ENCODE data around the gene OBP2A. TPM values are rescaled to one million over a fixed set of nuclear protein-coding genes. Genes with fewer than 3 reads are reported as not detected.

Gene OBP2A
- polyA plus RNA-seq, 1 experiment = not detected

GRCh38 chr9:135587658-135588057, 41.7 kb downstream of the OBP2A start:
- DNase-seq (ENCODE audit: low read depth, low spot score) = no peak
- ChIA-PET CTCF (interaction anchor here (1.2 kb wide), 1 partner anchor 15 kb away, joined by 3 read pairs; no protein-coding TSS in a partner anchor), POLR2A (no interaction called here)
- Histone ChIP-seq H3K27me3 (ENCODE audit: control insufficient read depth, insufficient read depth, low read length) (peaks cover 3% of the 10 kb centered on the region), H3K9me3 (ENCODE audit: control insufficient read depth, insufficient read depth, low read length) (peaks cover 12% of the 10 kb centered on the region; the same call in 1 of the 2 replicates), H3K27ac (ENCODE audit: low read depth, low read length) (no peak overlapping the region), H3K4me3 (ENCODE audit: low read depth, low read length) (no peak overlapping the region)
- TF ChIP-seq CTCF (IDR thresholded peaks at IDR 0.05; ENCODE audit: low read depth, low read length) = no peak

- TF ChIP-seq CTCF (IDR thresholded peaks at IDR 0.05; ENCODE audit: low read depth, low read length) = no peak
- no peak for DNase-seq (ENCODE audit: low read depth, low spot score)
- no peak overlapping the region for H3K27ac ChIP-seq (ENCODE audit: low read depth, low read length)
- no peak overlapping the region for H3K4me3 ChIP-seq (ENCODE audit: low read depth, low read length)
- peaks cover 3% of the 10 kb centered on the region for H3K27me3 ChIP-seq (ENCODE audit: control insufficient read depth, insufficient read depth, low read length)
- H3K9me3 ChIP-seq (ENCODE audit: control insufficient read depth, insufficient read depth, low read length) = peaks cover 7% of the 10 kb centered on the region; the same call in 1 of the 2 replicates
- ChIA-PET CTCF (interaction anchor here (1.2 kb wide), 1 partner anchor 14 kb away, joined by 3 read pairs; no protein-coding TSS in a partner anchor), POLR2A (no interaction called here)
Observed at GRCh38 chr9:135588371-135588770, 42.4 kb downstream of the OBP2A start.

GRCh38 chr9:135588886-135589595, 43.1 kb downstream of the OBP2A start:
- peaks cover 3% of the 10 kb centered on the region; the same call in 1 of the 2 replicates for H3K9me3 ChIP-seq (ENCODE audit: control insufficient read depth, insufficient read depth, low read length)
- DNase-seq (ENCODE audit: low read depth, low spot score) = no peak
- H3K27me3 ChIP-seq (ENCODE audit: control insufficient read depth, insufficient read depth, low read length) = peaks cover 3% of the 10 kb centered on the region
- no peak overlapping the region for H3K27ac ChIP-seq (ENCODE audit: low read depth, low read length)
- TF ChIP-seq CTCF (IDR thresholded peaks at IDR 0.05; ENCODE audit: low read depth, low read length) = no peak
- ChIA-PET POLR2A (no interaction called here), CTCF (interaction anchor here (1.8 kb wide), 1 partner anchor 14 kb away, joined by 6 read pairs; no protein-coding TSS in a partner anchor)
- no peak overlapping the region for H3K4me3 ChIP-seq (ENCODE audit: low read depth, low read length)

GRCh38 chr9:135589596-135590485, 43.9 kb downstream of the OBP2A start:
- DNase-seq (ENCODE audit: low read depth, low spot score) = no peak
- POLR2A ChIA-PET = no interaction called here
- CTCF ChIA-PET = interaction anchor here (1.8 kb wide), 1 partner anchor 13 kb away, joined by 6 read pairs; no protein-coding TSS in a partner anchor

More at GRCh38 chr9:135589596-135590485, 43.9 kb downstream of the OBP2A start:
- Histone ChIP-seq H3K27ac (ENCODE audit: low read depth, low read length) (no peak overlapping the region), H3K9me3 (ENCODE audit: control insufficient read depth, insufficient read depth, low read length) (peaks cover 3% of the 10 kb centered on the region; the same call in 1 of the 2 replicates), H3K4me3 (ENCODE audit: low read depth, low read length) (no peak overlapping the region), H3K27me3 (ENCODE audit: control insufficient read depth, insufficient read depth, low read length) (peaks cover 3% of the 10 kb centered on the region)
- TF ChIP-seq CTCF (IDR thresholded peaks at IDR 0.05; ENCODE audit: low read depth, low read length) = no peak

All from AG04450 (cell line).